HG02763 (cell line): ENCODE results near the gene ANKRD33B.

Experiments
- ATAC-seq: cut with Tn5 transposase; IDR thresholded peaks from one replicate; pipeline ENCODE4 v1.9.1; 2021; ENCODE audit warnings: mild to moderate bottlenecking, moderate library complexity; ENCODE audit not compliant: unreplicated experiment

Gene ANKRD33B

DNA sequence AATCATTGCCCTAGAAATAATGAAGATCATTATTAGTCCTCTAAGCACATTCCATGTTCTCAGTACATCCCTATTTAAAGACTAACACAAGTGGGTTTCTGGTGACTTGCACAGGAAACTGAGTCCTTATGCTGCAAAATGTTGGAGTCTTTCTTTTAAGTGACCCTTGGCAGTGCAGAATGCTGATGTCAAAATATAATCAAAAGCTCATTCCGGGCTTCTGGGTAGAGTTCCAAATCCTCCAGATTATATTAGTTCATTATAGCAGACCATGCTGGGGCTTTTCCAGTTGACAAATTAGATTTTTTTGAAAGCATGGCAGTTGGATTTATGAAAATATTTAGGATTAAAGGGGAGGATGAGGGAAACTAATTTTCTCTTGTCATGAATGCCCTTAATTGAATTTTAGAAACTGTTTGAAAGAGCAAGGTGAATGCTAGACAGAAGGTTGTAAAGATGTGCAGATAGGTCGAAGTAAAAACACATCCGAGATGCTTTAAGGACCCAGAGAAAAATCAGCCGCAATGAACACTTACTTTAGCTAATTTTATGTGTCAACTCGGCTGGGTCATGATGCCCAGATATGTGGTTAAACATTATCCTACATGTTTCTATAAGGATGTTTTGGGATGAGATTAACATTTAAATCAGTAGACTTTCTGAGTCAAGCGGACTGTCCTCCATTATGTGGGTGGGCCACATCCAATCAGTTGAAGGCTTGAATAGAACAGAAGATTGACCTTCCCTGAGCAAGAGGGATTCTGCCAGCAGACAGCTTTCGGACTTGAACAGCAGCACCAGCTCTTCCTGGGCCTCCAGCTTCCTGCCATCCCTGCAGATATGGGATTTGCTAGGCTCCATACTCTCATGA lies 108.5 kb downstream of the ANKRD33B start:
- no peak for ATAC-seq

DNA sequence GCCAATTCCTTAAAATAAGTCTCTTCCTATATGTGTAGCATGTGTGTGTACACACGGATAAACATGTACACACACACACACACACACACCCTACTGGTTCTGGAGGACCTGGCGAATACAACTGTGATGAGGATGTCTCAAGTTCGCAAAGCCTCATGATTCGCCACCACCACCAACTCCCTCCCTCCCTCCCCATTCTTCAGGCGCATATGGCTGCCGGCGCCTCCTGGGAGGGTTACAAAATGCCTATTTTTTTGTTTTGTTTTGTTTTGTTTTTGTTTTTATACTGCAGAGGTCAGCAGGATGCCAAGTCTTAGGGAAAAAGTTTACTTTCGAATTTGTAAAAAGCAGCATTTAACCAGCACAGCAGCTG lies 109.1 kb downstream of the ANKRD33B start:
- no peak for ATAC-seq

GRCh38 chr5:10673407-10673806 lies 109.5 kb downstream of the ANKRD33B start:
- no peak for ATAC-seq

DNA sequence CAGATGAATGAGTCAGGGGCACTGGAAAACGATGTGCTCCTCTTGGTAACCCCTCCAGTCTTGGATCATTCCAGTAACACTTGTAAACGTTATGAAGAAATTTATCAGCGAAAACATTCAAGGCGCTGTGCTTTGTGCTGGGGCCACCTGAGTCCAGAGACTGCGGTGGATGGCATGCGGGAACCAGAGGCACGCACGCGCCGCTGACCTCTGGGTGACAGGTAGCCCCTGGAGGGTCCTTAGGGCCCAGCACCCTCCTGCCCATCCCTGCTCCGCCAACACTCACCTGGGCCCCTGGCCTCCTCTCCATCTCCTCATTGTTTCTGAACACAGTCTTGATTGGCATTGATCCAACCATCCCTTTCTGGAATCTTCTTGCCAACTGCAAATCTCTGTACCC lies 110.2 kb downstream of the ANKRD33B start:
- no peak for ATAC-seq

DNA sequence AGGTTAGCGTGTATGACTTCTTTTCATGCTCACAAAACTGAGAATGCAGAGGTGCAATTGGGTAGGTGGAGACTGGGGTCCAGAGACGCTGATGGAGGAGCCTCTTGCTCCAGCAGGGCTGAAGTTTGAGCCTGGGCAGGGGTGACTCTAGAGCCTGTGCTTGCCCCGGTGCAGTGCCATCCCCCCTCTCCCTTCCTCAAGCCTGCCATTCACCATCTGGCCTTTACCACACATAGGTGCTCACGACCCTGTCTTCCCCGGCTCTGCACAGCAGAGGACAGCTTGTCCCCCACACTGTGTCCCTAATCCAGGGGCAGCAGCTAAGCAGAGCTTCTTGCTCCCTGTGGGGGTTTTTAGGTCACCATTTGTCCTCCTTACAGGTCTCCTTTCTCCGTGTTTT lies 110.7 kb downstream of the ANKRD33B start:
- ATAC-seq: no peak

- ATAC-seq: no peak
Measured at GRCh38 chr5:10675177-10675700, 111.4 kb downstream of the ANKRD33B start.

GRCh38 chr5:10676224-10676623 lies 112.4 kb downstream of the ANKRD33B start:
- no peak for ATAC-seq

DNA sequence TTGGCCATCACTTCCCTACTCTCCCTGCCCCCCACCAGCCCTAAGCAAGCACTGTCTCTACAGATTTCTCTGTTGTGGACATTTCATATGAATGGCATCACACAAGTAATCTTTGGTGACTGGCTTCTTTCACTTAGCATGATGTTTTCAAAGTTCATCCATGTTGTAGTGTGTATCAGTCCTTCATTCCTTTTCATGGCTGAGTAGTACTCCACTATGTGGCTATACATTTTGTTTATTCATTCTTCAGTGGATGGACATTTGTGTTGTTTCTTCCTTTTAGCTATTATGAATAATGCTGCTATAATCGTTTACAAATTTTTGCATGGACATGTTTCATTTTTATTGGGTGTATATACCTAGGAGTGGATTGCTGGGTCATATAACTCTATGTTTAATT lies 113.1 kb downstream of the ANKRD33B start:
- ATAC-seq: no peak

DNA sequence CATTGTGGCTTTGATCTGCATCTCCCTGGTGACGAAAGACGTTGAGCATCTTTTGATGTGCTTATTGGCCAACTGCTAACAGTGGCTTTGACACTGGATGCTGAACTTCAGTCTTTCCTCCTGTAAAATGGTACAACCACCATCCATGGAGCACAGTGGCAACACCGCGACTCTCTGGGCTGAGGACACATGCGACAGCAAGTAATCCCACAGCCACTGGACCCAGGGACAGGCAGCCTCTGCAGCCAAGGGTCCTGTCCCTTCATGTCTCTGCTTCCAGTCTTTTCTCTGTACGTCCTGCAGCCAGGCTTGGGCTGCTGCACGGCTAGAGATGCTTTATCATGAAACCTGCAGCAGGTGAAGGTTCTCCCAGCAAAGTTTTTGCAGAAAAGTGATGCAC lies 113.7 kb downstream of the ANKRD33B start:
- no peak for ATAC-seq

DNA sequence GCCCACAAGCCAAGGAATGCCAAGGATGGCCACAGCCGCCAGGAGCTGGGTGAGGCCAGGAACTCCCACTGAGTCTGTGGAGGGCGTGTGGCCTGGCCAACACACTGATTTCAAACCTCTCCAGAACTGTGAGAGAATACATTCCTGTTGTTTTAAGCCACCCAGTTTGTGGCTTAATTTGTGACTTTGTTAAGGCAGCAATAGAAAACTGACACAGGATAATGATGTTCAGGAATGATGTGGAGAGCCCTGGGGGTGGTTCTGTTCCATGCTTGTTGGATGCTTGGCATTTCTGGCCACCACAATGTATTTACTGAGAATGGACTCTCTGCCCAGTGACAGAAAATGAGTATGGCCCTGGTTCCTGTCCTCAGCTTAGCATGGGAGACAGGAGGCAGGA lies 114.4 kb downstream of the ANKRD33B start:
- ATAC-seq: no peak

DNA sequence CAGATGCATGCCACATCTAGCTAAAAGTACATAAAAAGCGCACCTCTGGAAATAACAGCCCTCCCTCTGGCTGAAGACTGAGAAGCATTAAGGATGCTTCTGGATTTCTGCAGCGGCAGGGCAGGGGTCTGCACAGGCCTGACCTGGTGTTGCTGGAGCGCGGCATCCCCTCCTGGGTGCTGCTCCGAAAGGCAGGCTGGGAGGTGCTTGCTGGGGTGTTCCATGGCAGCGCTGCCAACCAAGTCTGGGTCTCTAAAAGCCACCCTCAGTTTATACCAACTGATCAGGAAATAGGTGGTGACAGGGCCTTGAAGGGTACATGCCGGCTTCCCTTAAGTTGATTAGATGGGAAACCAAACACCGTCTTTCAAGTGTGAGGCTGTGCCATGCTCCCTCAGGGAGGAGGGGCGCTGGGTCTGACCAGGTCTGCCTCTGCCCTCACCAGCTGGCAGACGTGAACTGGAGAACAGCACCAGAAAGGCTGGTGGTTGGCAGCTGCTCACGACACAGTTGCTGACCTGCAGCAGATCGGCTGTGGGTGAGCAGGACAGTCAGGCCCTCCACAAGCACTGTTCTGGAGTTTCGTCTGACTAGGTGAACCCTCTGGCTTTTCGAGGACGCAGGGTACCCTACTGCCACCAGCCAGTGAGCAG lies 115.6 kb downstream of the ANKRD33B start:
- no peak for ATAC-seq

GRCh38 chr5:10680876-10681481 lies 117.1 kb downstream of the ANKRD33B start:
- ATAC-seq: no peak

DNA sequence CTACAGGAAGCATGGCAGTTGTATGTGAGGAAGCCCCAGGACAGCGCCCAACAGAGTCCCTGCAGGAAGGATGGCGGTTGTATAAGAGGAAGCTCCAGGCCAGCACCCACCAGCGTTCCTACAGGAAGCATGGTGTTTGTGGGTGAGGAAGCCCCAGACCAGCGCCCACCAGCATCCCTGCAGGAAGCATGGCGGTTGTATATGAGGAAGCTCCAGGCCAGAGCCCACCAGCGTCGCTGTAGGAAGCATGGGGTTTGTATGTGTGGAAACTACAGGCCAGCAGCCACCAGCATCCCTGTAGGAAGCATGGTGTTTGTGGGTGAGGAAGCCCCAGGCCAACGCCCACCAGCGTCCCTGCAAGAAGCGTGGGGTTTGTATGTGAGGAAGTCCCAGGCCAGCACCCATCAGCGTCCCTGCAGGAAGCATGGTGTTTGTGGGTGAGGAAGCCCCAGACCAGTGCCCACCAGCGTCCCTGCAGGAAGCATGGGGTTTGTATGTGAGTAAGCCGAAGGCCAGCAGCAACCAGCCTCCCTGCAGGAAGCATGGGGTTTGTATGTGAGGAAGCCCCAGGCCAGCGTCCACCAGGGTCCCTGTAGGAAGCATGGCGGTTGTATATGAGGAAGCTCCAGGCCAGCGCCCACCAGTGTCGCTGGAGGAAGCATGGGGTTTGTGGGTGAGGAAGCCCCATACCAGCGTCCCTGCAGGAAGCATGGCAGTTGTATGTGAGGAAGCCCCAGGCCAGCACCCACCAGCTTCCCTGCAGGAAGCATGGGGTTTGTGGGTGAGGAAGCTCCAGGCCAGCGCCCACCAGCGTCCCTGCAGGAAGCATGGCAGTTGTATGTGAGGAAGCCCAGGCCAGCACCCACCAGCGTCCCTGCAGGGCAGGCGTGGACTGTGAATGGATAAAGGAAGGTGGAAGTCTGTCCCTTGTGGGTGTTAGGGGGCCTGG lies 118.1 kb downstream of the ANKRD33B start:
- ATAC-seq: no peak

GRCh38 chr5:10682801-10683525 lies 119.1 kb downstream of the ANKRD33B start:
- no peak for ATAC-seq

- peak; percentile 48 for ATAC-seq
Measured at GRCh38 chr5:10684303-10685086, 120.6 kb downstream of the ANKRD33B start.

GRCh38 chr5:10685115-10685521 lies 121.2 kb downstream of the ANKRD33B start:
- peak; percentile 66 for ATAC-seq

DNA sequence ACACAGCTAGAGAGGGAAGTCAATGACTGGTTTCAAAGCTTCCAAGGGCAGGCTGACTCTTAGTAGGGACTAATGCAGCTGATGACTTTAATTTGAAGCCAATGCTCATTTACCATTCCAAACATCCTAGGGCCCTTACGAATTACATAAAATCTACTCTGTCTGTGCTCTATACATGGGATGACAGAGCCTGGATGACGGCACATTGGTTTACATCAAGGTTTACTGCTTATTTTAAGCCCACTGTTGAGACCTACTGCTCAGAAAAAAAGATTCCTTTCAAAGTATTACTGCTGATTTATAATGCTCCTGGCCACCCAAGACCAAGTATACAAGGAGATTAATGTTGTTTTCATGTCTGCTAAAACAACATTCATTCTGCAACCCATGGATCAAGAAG lies 123.0 kb downstream of the ANKRD33B start:
- no peak for ATAC-seq

- no peak for ATAC-seq
Measured at GRCh38 chr5:10688651-10689171, 124.8 kb downstream of the ANKRD33B start.
